GM21737 (cell line): ENCODE results near the gene TRIB2.

Experiments used
- ATAC-seq: cut with Tn5 transposase; IDR thresholded peaks from one replicate; pipeline ENCODE4 v1.9.1; 2021; ENCODE audit warnings: mild to moderate bottlenecking, moderate library complexity; ENCODE audit not compliant: unreplicated experiment

The TRIB2 gene

GRCh38 chr2:12737738-12738485 lies 21.2 kb downstream of the TRIB2 start:
- no peak for ATAC-seq

DNA sequence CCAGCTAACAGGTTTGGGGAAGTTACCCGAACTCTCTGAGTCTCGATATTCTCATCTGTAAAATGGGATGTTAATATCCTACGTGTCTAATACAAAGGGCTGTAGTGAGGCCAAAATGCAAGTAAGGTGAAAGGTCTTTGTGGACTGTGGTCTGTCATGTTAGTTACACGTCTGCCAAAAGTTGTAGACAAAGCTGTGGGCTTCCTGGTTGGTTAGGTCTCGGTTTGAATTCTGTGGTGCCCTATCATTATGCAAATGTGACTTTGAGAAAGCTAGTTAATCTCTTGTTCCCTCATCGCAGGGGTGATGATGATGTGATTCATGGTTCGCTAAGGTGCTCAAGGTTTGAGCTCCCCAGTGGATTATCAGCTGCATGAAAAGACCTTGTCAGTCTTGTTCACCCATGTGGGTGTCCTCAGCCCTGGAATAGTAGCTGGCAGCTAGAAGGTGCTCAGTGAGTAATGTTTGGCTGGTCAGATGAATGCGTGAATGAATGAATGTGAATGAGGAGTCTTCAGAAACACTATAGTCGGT lies 23.1 kb downstream of the TRIB2 start:
- ATAC-seq, result no peak

DNA sequence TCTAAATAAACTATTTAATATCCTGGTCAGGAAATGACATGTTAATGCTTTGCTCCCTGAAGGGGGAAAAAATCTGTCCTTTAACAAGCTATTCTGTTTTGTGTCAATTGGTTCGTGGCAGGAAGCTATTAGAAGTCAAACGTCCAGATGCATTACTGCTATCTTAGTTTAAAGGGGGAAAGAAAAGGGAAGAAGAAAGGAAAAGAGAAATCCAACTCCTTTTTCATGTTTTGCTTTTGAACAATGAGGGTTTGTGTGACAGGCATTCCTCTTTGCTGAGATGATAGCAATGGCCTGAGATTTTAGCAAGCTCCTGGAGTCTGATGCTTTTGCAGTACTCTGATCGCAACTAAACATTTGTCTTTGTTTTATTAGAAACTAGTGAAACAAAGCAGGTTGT lies 24.6 kb downstream of the TRIB2 start:
- no peak for ATAC-seq

- ATAC-seq, result no peak
These were observed 26.2 kb downstream of the TRIB2 start for GRCh38 chr2:12742891-12743290.

DNA sequence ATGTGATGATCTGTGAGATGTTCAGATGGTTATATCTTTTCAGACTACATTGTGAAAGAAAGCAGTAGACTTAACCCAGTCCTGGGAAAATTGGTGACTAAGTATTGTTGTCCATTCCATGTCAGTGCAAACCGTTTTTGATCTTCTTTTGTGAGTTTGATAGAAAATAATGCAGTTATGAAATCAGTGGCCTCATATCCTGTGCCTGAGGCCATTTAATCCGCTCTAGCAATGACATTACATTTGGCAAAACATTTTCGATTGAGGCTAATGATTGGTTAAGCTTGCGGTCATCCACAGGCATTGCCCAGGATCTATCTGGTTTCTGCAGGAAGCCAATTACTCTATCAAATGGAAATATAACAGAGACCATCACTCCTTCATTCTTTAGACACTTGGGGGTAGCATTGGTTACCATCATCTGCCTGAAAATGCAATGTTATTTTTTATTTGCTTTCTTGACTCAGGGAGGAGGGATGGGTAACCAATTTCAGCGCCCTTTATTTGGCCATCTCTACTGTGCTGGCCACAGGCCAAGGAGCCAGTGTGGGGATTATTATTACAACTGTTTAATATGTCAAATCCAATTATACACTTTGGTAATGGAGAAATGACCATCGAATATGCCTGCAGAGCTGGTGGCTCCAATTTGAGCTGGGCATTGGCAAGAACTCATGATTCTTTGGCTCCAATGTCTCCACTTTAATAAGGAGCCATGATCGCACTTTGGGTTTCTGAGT lies 33.6 kb downstream of the TRIB2 start:
- ATAC-seq, result no peak

GRCh38 chr2:12754643-12755042 lies 37.9 kb downstream of the TRIB2 start:
- no peak for ATAC-seq

GRCh38 chr2:12755384-12755783 lies 38.6 kb downstream of the TRIB2 start:
- no peak for ATAC-seq

DNA sequence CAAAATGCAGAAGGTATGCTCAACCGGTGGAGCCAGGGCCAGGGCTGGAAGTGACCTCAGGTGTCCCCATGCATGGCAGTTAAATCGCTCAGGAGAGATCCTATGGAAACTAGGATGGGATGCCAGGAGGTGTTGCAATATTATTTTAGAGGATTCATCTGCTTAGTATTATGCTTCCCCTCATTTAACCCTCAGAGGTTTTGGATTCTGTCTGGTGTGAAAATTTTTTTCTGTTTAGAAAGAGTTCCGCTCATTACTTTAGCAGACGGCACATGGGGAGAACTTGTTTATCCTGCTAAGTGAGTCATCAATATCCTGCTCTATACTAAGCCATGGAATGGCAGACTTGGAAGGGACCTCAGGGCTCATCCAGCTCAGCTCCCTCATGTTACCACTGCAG lies 42.5 kb downstream of the TRIB2 start:
- no peak for ATAC-seq

- ATAC-seq, result no peak
These were observed 44.4 kb downstream of the TRIB2 start for GRCh38 chr2:12761104-12761503.

DNA sequence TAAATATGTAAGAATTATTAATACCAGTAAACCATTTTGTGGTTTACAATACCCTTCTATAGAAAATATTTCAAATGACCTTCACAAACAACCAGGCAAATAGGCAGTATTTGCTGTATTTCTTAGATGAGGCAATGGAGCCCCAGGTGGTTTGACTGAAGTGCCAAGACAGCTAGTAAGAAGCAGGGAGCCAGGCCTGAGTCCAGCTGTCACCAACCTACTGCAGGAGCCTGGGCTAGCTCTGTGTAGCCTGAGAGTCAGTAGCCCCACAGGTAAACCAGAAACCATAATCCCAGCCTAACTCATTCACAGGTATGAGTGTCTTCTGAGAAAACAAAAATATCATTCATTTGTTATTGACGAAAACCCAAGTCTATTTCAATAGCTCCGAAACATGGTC lies 45.6 kb downstream of the TRIB2 start:
- ATAC-seq, result no peak

DNA sequence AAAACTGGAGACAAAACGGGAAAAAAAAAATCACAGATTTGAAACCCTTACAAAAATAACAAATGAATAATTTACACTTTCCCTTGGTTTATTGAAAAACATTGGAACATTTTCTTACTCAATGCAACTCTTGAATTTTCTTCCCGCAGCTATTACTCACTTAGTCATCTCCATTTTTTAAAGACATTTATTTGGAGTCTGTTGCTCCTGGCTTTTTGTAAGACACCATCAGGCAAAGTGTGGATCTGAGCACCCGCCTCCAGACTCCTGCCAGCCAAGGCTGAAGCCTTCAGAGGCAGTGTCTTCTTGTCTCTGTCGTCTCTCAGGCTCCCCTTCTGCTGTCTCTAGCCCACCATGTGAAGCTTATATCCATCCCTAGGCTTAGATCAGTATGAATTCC lies 46.2 kb downstream of the TRIB2 start:
- no peak for ATAC-seq

- ATAC-seq, result no peak
These were observed 46.8 kb downstream of the TRIB2 start for GRCh38 chr2:12763486-12763885.

DNA sequence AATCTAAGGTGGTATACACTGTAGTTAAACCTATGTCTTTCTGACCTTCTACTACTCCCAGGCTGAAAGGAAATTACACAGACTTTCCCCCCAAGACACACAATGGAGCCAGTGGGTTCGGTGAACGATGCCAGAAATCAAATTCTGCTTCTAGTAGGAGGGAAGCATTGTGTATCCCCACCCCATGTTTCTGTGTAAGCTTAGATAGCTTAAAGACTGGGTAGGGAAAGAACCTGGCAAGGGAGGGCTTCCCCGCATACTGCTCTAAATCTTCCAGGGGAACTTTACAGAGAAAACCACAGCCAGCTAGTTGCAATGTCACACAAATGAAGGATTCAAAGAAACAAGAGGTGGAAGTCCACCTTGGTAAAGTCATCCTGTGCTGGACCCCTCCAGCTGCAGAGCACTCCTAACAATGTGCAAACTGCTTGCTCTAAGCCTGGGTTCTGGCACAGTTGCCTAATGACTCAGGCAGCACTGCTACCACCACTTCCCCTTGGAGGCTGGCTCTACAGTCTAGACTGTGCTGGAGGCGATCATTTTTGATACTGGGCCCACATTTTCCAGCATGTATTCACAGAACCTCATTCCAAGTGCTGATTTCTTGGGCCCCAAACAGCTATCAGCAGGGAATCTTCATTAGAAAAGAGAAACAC lies 47.5 kb downstream of the TRIB2 start:
- ATAC-seq, result no peak

DNA sequence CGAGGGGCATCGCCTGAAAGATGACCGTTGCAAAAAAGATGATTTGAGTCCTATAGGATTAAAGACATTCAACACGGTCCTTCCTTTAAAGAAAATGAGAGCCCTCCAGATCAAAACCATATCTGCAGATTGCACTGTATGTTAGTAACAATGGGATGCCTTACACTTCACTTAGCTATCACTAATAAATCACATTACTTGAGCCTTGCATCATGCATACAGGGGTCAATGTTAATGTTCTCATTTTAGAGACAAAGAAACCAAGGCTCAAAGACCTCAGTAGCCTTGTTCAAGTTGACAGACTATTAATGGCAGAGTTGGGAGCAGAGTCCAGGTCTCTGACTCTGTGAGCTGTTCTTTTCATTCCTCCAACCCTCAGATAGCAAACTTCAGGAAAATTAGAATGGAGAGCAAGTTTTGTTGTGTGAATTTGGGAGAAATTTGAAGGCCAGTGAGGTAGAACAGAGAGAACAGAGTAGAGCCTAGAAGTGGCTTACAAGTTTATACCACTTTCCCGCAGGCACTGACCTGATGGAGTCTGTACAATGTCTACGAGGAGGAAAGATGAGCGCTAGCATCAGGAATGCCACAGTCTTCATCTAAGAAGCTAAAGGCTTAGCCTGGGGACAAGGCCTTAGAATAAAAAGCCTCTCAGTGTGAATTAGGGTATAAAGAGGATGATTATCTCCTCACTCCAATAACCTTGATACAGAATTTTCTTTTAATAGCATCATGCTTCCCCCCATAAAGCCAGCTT lies 48.3 kb downstream of the TRIB2 start:
- ATAC-seq, result no peak

DNA sequence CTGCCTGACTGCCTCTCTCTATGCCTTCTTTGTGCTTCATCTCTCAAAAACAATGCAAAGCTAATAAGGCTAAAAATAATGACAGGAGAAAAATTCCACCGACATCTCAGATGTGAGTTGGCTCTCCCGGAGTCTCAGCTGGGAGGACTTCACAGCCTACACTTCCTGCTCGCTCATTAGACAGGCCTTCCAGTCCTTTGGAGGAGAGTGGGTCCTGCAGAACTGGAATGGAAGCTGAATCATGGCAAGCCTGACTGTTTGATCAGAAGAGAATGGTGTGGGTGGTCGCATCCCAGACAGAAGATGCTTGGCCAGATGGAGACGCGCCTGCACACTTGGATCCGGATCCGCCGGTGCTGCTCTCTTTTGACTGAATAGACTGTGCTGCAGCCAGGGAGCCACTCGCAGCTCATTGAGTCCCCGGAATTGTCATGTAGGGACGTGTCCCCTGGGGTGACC lies 49.7 kb downstream of the TRIB2 start:
- no peak for ATAC-seq

DNA sequence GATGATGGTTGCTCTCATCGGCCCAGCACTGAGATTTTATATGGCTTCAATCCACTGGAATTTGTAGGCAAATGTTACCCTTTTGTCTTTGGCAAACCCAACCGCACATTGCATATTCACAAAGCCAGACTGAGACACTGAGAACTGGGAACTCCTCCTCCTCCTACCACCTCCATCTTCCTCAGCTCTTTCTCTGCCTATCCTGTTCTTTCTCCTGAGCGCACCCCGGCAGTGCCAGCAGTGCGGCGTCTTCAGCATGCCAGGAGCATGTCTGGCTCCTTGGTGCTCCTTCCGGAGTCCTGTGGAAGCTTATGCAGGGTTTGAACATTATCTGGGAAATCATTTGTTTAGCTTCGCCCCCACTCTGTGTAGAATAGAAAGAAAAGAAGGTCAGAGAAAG lies 50.8 kb downstream of the TRIB2 start:
- ATAC-seq, result no peak

DNA sequence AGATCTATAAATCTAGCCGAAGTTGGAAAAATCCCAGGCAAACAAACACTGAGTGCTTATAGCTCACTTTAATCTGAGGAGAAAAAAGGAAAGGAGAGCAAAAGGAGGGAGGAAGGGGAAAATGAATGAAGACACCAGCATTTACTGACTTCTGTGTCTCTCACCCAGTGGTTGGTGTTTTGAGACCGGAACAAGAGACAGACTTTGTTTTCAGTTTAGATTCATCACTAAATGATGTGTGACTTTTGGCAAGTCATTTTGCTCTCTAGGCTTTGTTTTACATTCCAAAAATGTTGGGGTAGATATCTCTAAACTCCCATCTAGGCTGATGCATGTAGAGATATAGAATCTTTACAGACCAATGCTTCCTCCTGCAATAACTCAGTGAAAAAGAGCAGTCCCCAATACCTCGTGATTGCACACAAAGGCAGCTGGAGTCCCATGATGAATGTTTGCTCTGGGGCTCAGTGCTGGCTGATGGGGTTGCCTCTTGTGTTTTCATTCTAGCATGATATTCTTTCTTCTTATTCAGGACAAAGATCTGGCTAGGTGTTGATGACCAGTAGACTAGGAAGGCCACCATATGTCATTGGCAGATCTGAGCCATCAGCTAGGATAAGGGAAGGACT lies 51.4 kb downstream of the TRIB2 start:
- ATAC-seq, result no peak

- ATAC-seq, result no peak
These were observed 52.9 kb downstream of the TRIB2 start for GRCh38 chr2:12769492-12770105.

GRCh38 chr2:12770300-12770968 lies 53.7 kb downstream of the TRIB2 start:
- no peak for ATAC-seq
